Parathyroid adenoma (tissue), 2 donors: ENCODE data around the gene EXTL2.
"Not testable (repeated sequence)": the region's sequence is repeated elsewhere in the genome, so short reads cannot be mapped to it uniquely, and the experiment has no call there.

Source experiments
- H2AFZ ChIP-seq: fragments of 300-600 bp; sonication (generic); one replicate; pipeline ENCODE4 v1.7.0; 2017; ENCODE audit warnings: antibody characterized with exemption, mild to moderate bottlenecking
- H3K27ac ChIP-seq: fragments of 300-600 bp; sonication (generic); one replicate; pipeline ENCODE4 v1.7.0; 2017
- H3K27me3 ChIP-seq: fragments of 300-600 bp; sonication (generic); one replicate; pipeline ENCODE4 v1.7.0; 2017; ENCODE audit warnings: low read length; ENCODE audit not compliant: control insufficient read depth, insufficient read depth
- H3K36me3 ChIP-seq: fragments of 300-600 bp; sonication (generic); one replicate; pipeline ENCODE4 v1.7.0; 2017; ENCODE audit warnings: low read length; ENCODE audit not compliant: control insufficient read depth, insufficient read depth
- H3K4me1 ChIP-seq: fragments of 300-600 bp; sonication (generic); one replicate; pipeline ENCODE4 v1.7.0; 2017; ENCODE audit warnings: control low read depth
- H3K4me2 ChIP-seq: fragments of 300-600 bp; sonication (generic); one replicate; pipeline ENCODE4 v1.7.0; 2017; ENCODE audit warnings: low read length
- H3K4me3 ChIP-seq: fragments of 300-600 bp; sonication (generic); one replicate; pipeline ENCODE4 v1.7.0; 2017; ENCODE audit warnings: low read depth, low read length
- H3K79me2 ChIP-seq: fragments of 300-600 bp; sonication (generic); one replicate; pipeline ENCODE4 v1.7.0; 2017; ENCODE audit warnings: control low read depth
- H3K9ac ChIP-seq: fragments of 300-600 bp; sonication (generic); one replicate; pipeline ENCODE4 v1.7.0; 2017; ENCODE audit warnings: mild to moderate bottlenecking
- H3K9me3 ChIP-seq: fragments of 300-600 bp; sonication (generic); one replicate; pipeline ENCODE4 v1.7.0; 2017; ENCODE audit warnings: low read length; ENCODE audit not compliant: control insufficient read depth
- CTCF ChIP-seq: fragments of 300-600 bp; sonication (generic); IDR thresholded peaks from one replicate; pipeline ENCODE4 v1.7.0; 2017; ENCODE audit warnings: antibody characterized with exemption, mild to moderate bottlenecking
- donor health status: primary hyperparathyroidism.

Gene EXTL2

GRCh38 chr1:100941098-100941527 is 46.5 kb upstream of the EXTL2 start:
- Histone ChIP-seq H3K9ac (no peak overlapping the region), H3K4me2 (no peak overlapping the region), H3K79me2 (no peaks in the 10 kb centered on the region), H2AFZ (no peak overlapping the region), H3K36me3 (no peaks in the 10 kb centered on the region), H3K4me1 (peaks cover 2% of the 10 kb centered on the region), H3K4me3 (no peak overlapping the region), H3K27ac (no peak overlapping the region), H3K9me3 (no peaks in the 10 kb centered on the region), H3K27me3 (no peaks in the 10 kb centered on the region)
- TF ChIP-seq CTCF = no peak

DNA sequence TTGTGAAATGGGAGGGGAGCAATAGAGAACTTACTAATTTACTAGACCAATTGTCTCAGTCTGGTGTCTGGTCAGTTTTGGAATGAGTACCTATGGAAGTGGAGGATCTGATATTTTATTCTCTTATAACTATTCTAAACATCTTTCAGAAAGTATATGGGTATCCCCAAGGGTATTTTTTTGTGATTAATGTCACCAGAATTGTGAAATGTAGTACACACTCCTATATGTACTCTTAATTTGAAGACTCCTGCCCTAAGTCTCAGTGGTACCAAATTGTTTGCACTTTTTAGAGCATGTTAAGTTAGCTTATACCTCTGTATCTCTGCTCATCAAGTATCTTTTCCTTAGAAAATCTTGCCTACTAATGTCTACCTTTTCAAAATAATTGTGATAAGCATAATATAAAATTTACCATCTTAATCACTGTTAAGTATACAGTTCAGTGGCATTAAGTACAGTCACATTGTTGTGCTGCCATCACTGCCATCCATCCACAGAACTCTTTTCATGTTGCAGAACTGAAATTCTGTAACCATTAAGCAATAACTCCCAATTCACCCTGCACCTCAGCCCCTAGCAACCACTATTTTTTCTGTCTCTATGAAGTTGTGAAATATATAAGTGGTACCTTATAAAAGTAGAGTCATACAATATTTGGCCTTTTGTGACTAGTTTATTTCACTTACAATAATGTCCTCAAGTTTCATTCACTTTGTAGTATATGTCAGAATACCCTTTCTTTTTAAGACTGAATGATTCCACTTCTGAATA is 41.7 kb upstream of the EXTL2 start:
- no peak for TF ChIP-seq CTCF
- Histone ChIP-seq H3K36me3 (no peaks in the 10 kb centered on the region), H3K4me1 (peaks cover 2% of the 10 kb centered on the region), H3K9ac (no peak overlapping the region), H3K9me3 (no peaks in the 10 kb centered on the region), H2AFZ (no peak overlapping the region), H3K4me2 (no peak overlapping the region), H3K27ac (no peak overlapping the region), H3K4me3 (no peak overlapping the region), H3K27me3 (no peaks in the 10 kb centered on the region), H3K79me2 (no peaks in the 10 kb centered on the region)

- H3K27me3 ChIP-seq, H3K9ac ChIP-seq, H3K79me2 ChIP-seq, H3K27ac ChIP-seq, H3K4me2 ChIP-seq, H3K9me3 ChIP-seq, H3K4me3 ChIP-seq, H3K36me3 ChIP-seq, H3K4me1 ChIP-seq, H2AFZ ChIP-seq: not testable (repeated sequence)
These were observed 38.9 kb upstream of the EXTL2 start for GRCh38 chr1:100933555-100933954.

GRCh38 chr1:100931716-100932115 is 37.1 kb upstream of the EXTL2 start:
- Histone ChIP-seq H2AFZ (no peak overlapping the region), H3K27me3 (no peaks in the 10 kb centered on the region), H3K4me3 (no peak overlapping the region), H3K4me2 (no peak overlapping the region), H3K9ac (no peak overlapping the region), H3K27ac (no peak overlapping the region), H3K36me3 (no peaks in the 10 kb centered on the region), H3K4me1 (no peaks in the 10 kb centered on the region), H3K9me3 (no peaks in the 10 kb centered on the region), H3K79me2 (no peaks in the 10 kb centered on the region)
- TF ChIP-seq CTCF = no peak

GRCh38 chr1:100930494-100930893 is 35.9 kb upstream of the EXTL2 start:
- Histone ChIP-seq H3K27ac (no peak overlapping the region), H3K9ac (no peak overlapping the region), H3K4me2 (no peak overlapping the region), H3K27me3 (no peaks in the 10 kb centered on the region), H3K4me3 (no peak overlapping the region), H3K9me3 (no peaks in the 10 kb centered on the region), H3K36me3 (no peaks in the 10 kb centered on the region), H2AFZ (no peak overlapping the region), H3K79me2 (no peaks in the 10 kb centered on the region), H3K4me1 (no peaks in the 10 kb centered on the region)
- TF ChIP-seq CTCF = no peak
